IMR-90 (cell line): ENCODE results near the gene AMZ1. TPM values are rescaled to one million over a fixed set of nuclear protein-coding genes. Genes with fewer than 3 reads are reported as not detected.
"Not testable (repeated sequence)": the region's sequence is repeated elsewhere in the genome, so short reads cannot be mapped to it uniquely, and the experiment has no call there.

Source experiments
- ATAC-seq: fragments of 200-7000 bp; cut with Tn5 transposase; 2 replicates; pipeline ENCODE4 v1.9.1; 2020; ENCODE audit warnings: low read depth, mild to moderate bottlenecking, moderate library complexity
- BruUV-seq: library from RNA; stranded (reverse); fragments of 400-500 nt; replicated peaks from 2 replicates; lab custom pipeline; 2021; lab: Mats Ljungman, UMichigan
- CTCF ChIA-PET: fragments of 300-600 bp; formaldehyde crosslinking; extraction: SDS; loops from one replicate; lab custom pipeline; 2021; ENCODE audit warnings: antibody characterized with exemption; lab: Yijun Ruan, JAX
- POLR2A ChIA-PET: fragments of 300-600 bp; sonication (Branson Sonifier 250); formaldehyde crosslinking; loops from one replicate; lab custom pipeline; 2022; ENCODE audit warnings: antibody characterized with exemption; ENCODE audit not compliant: unreplicated experiment; lab: Charles Lee
- DNase-seq: peaks from one replicate; pipeline ENCODE4 v3.0.0; 2013
- H2AFZ ChIP-seq: replicated peaks from 2 replicates; pipeline ENCODE3; 2013; ENCODE audit warnings: low read length, mild to moderate bottlenecking; ENCODE audit not compliant: poor library complexity
- H2AK5ac ChIP-seq: 2 replicates; pipeline ENCODE4 v1.6.1; 2013; ENCODE audit warnings: low read depth, low read length, inconsistent platforms
- H2AK9ac ChIP-seq: replicated peaks from 2 replicates; pipeline ENCODE3; 2013; ENCODE audit warnings: mild to moderate bottlenecking, low read depth, low read length, moderate library complexity; ENCODE audit not compliant: poor library complexity
- H2BK120ac ChIP-seq: 2 replicates; pipeline ENCODE4 v1.6.1; 2013; ENCODE audit warnings: low read depth, low read length, inconsistent platforms
- H2BK15ac ChIP-seq: 3 replicates; pipeline ENCODE4 v1.6.1; 2013; ENCODE audit warnings: low read depth, low read length, inconsistent platforms
- H2BK20ac ChIP-seq: 2 replicates; pipeline ENCODE4 v1.6.1; 2013; ENCODE audit warnings: low read depth, mild to moderate bottlenecking, inconsistent platforms, low read length, moderate library complexity
- H2BK5ac ChIP-seq: 2 replicates; pipeline ENCODE4 v1.6.1; 2013; ENCODE audit warnings: mild to moderate bottlenecking, low read depth, low read length, inconsistent platforms; ENCODE audit not compliant: poor library complexity, severe bottlenecking
- H3K14ac ChIP-seq: replicated peaks from 2 replicates; pipeline ENCODE4 v1.6.1; 2013; ENCODE audit warnings: low read depth, low read length, inconsistent platforms
- H3K18ac ChIP-seq: 2 replicates; pipeline ENCODE4 v1.6.1; 2013; ENCODE audit warnings: low read depth, low read length, control low read depth
- H3K23ac ChIP-seq: 2 replicates; pipeline ENCODE4 v1.6.1; 2013; ENCODE audit warnings: low read depth, low read length, inconsistent platforms
- H3K27ac ChIP-seq: 2 replicates; pipeline ENCODE4 v1.5.1; 2013; ENCODE audit warnings: mild to moderate bottlenecking, control low read depth, low read length; ENCODE audit not compliant: insufficient read depth
- H3K27me3 ChIP-seq: 2 replicates; pipeline ENCODE4 v1.6.1; 2013; ENCODE audit warnings: low read length; ENCODE audit not compliant: control insufficient read depth, insufficient read depth
- H3K36me3 ChIP-seq: 2 replicates; pipeline ENCODE4 v1.6.1; 2013; ENCODE audit warnings: low read length, mixed read lengths; ENCODE audit not compliant: control insufficient read depth, insufficient read depth
- H3K4ac ChIP-seq: 2 replicates; pipeline ENCODE4 v1.6.1; 2013; ENCODE audit warnings: low read depth, low read length, inconsistent platforms
- H3K4me1 ChIP-seq: 2 replicates; pipeline ENCODE4 v1.6.1; 2013; ENCODE audit warnings: low read length, mixed read lengths; ENCODE audit not compliant: control insufficient read depth, insufficient read depth
- H3K4me2 ChIP-seq: 2 replicates; pipeline ENCODE4 v1.6.1; 2013; ENCODE audit warnings: low read depth, mild to moderate bottlenecking, control low read depth, low read length, moderate library complexity
- H3K4me3 ChIP-seq: 2 replicates; pipeline ENCODE4 v1.5.1; 2013; ENCODE audit warnings: low read depth, mild to moderate bottlenecking, control low read depth, low read length, moderate library complexity; ENCODE audit not compliant: insufficient read depth
- H3K56ac ChIP-seq: 2 replicates; pipeline ENCODE4 v1.6.1; 2013; ENCODE audit warnings: low read length, inconsistent platforms; ENCODE audit not compliant: insufficient read depth; ENCODE audit errors: extremely low read depth
- H3K79me1 ChIP-seq, 2 experiments: 2 replicates each; pipeline ENCODE4 v1.6.1; 2013; ENCODE audit warnings: low read length in 2 of 2, inconsistent platforms in 1 of 2, low read depth in 1 of 2
- H3K9ac ChIP-seq: 2 replicates; pipeline ENCODE4 v1.6.1; 2013; ENCODE audit warnings: low read depth, low read length, control low read depth
- H3K9me1 ChIP-seq: 2 replicates; pipeline ENCODE4 v1.6.1; 2013; ENCODE audit warnings: low read length, inconsistent platforms; ENCODE audit not compliant: insufficient read depth
- H3K9me3 ChIP-seq: 2 replicates; pipeline ENCODE4 v1.6.1; 2013; ENCODE audit warnings: low read length; ENCODE audit not compliant: control insufficient read depth, insufficient read depth
- H4K20me1 ChIP-seq: 2 replicates; pipeline ENCODE4 v1.6.1; 2013; ENCODE audit warnings: low read length, inconsistent platforms; ENCODE audit not compliant: insufficient read depth
- H4K5ac ChIP-seq: 2 replicates; pipeline ENCODE4 v1.6.1; 2013; ENCODE audit warnings: mild to moderate bottlenecking, low read depth, low read length, control low read depth
- H4K8ac ChIP-seq, 2 experiments: 2 replicates each; pipeline ENCODE4 v1.6.1; 2013; ENCODE audit warnings: low read depth in 2 of 2, low read length in 2 of 2, control low read depth in 1 of 2, inconsistent platforms in 1 of 2
- H4K91ac ChIP-seq: 2 replicates; pipeline ENCODE4 v1.6.1; 2013; ENCODE audit warnings: low read depth, low read length, inconsistent platforms; ENCODE audit not compliant: insufficient read depth
- WGBS, 2 experiments: methylation state at CpG; one replicate each; pipeline versions ENCODE4 v1.1.5 to v1.1.7; 2013; ENCODE audit warnings: missing lambda C conversion rate in 2 of 2; ENCODE audit not compliant: insufficient read length in 1 of 2; ENCODE audit errors: extremely low coverage in 2 of 2; 5-methylcytosine and 5-hydroxymethylcytosine counted together
- dilution Hi-C: fragments of 300-500 bp; cut with HindIII; formaldehyde crosslinking; loops from one replicate; pipeline ENCODE4 v1.14.3; 2018; ENCODE audit warnings: low sequenced_read_pairs; ENCODE audit not compliant: unreplicated experiment
- in situ Hi-C: fragments of 300-500 bp; cut with MboI; formaldehyde crosslinking; loops from 3 replicates; pipeline ENCODE4 v1.14.3; 2019; ENCODE audit warnings: low sequenced_read_pairs, inconsistent platforms, mixed read lengths
- intact Hi-C: fragments of 100-400 bp; cut with micrococcal nuclease; formaldehyde crosslinking; loops from 2 replicates; pipeline ENCODE4 v1.10.0; 2022
- polyA plus RNA-seq, 3 experiments: library from polyadenylated mRNA; depleted of rRNA; stranded (reverse); fragments of >200 nt; gene quantifications; 2 replicates each; pipeline ENCODE4 v1.2.3, GENCODE V29; 2012; ENCODE audit warnings: low replicate concordance in 1 of 3
- total RNA-seq: library from RNA; depleted of rRNA; stranded (reverse); fragments of >200 nt; gene quantifications from 2 replicates; pipeline ENCODE4 v1.2.3, GENCODE V29; 2012

AMZ1 gene
- total and polyA plus RNA-seq, 2 of the 4 experiments (the other 2 are of a cell fraction): 0.54 to 1.6 TPM

DNA sequence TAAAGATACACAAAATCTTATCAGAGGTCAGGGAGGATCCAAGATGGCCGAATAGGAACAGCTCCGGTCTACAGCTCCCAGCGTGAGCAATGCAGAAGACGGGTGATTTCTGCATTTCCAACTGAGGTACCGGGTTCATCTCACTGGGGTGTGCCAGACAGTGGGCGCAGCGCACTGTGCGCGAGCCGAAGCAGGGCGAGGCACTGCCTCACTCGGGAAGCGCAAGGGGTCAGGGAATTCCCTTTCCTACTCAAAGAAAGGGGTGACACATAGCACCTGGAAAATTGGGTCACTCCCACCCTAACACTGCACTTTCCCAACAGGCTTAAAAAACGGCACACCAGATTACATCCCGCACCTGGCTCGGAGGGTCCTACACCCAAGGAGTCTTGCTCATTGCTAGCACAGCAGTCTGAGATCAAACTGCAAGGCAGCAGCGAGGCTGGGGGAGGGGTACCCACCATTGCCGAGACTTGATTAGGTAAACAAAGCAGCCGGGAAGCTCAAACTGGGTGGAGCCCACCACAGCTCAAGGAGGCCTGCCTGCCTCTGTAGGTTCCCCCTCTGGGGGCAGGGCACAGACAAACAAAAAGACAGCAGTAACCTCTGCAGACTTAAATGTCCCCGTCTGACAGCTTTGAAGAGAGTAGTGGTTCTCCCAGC, 55.7 kb downstream of the AMZ1 start:
- H2BK20ac ChIP-seq, H3K56ac ChIP-seq, H2BK120ac ChIP-seq, H3K9ac ChIP-seq, H3K4ac ChIP-seq, DNase-seq, BruUV-seq, H2BK5ac ChIP-seq, H3K14ac ChIP-seq, H3K23ac ChIP-seq, H3K9me1 ChIP-seq, H2AK9ac ChIP-seq, H3K4me3 ChIP-seq, H4K8ac ChIP-seq, H2BK15ac ChIP-seq, H4K20me1 ChIP-seq, H2AK5ac ChIP-seq, CTCF ChIA-PET, intact Hi-C loops, H3K4me1 ChIP-seq, in situ Hi-C loops, H4K5ac ChIP-seq, H3K27ac ChIP-seq, dilution Hi-C loops, H2AFZ ChIP-seq, H3K36me3 ChIP-seq, POLR2A ChIA-PET, H3K27me3 ChIP-seq, H4K91ac ChIP-seq, H3K18ac ChIP-seq, H3K9me3 ChIP-seq, H3K4me2 ChIP-seq, ATAC-seq: not testable (repeated sequence)
- H3K79me1 ChIP-seq: peaks cover 21 to 30% of the 10 kb centered on the region in 2 experiments
- 90% methylated on average over 7 of the region's 20 CpGs; no CpG with 5 or more reads in 1 of the 2 experiments for WGBS, 2 experiments

DNA sequence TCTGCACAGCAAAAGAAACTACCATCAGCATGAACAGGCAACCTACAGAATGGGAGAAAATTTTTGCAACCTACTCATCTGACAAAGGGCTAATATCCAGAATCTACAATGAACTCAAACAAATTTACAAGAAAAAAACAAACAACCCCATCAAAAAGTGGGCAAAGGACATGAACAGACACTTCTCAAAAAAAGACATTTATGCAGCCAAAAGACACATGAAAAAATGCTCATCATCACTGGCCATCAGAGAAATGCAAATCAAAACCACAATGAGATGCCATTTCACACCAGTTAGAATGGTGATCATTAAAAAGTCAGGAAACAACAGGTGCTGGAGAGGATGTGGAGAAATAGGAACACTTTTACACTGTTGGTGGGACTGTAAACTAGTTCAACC, 60.7 kb downstream of the AMZ1 start:
- H2BK20ac ChIP-seq, H2AK9ac ChIP-seq, H4K91ac ChIP-seq, in situ Hi-C loops, H3K18ac ChIP-seq, BruUV-seq, H3K4ac ChIP-seq, H4K8ac ChIP-seq, POLR2A ChIA-PET, H3K56ac ChIP-seq, dilution Hi-C loops, H2AK5ac ChIP-seq, ATAC-seq, H3K4me3 ChIP-seq, H3K9me1 ChIP-seq, CTCF ChIA-PET, H3K9me3 ChIP-seq, intact Hi-C loops, H3K23ac ChIP-seq, H3K36me3 ChIP-seq, H3K4me1 ChIP-seq, H3K14ac ChIP-seq, H2BK5ac ChIP-seq, H4K5ac ChIP-seq, DNase-seq, H3K27me3 ChIP-seq, H3K9ac ChIP-seq, H3K4me2 ChIP-seq, H2AFZ ChIP-seq, H3K27ac ChIP-seq, H2BK120ac ChIP-seq, H2BK15ac ChIP-seq: not testable (repeated sequence)
- peaks cover 16 to 31% of the 10 kb centered on the region in 2 experiments for H3K79me1 ChIP-seq
- peaks cover 11% of the 10 kb centered on the region for H4K20me1 ChIP-seq
